Calu3 (cell line): ENCODE data around the gene ARF4. TPM values are rescaled to one million over a fixed set of nuclear protein-coding genes. Genes with fewer than 3 reads are reported as not detected.

Experiments used
- BruUV-seq: library from RNA; stranded (reverse); fragments of 400-500 nt; replicated peaks from 2 replicates; lab custom pipeline; 2021; lab: Mats Ljungman, UMichigan
- CTCF ChIA-PET: fragments of 300-600 bp; sonication (Branson Sonifier 250); formaldehyde crosslinking; loops from one replicate; lab custom pipeline; 2022; ENCODE audit warnings: antibody characterized with exemption; lab: Charles Lee
- DNase-seq: peaks from one replicate; pipeline ENCODE4 v3.0.0; 2022
- H3K27ac Mint-ChIP-seq: one replicate; pipeline ENCODE4 v1.8.0; 2022; ENCODE audit warnings: mixed read lengths; ENCODE audit not compliant: unreplicated experiment
- H3K27me3 Mint-ChIP-seq: one replicate; pipeline ENCODE4 v1.8.0; 2022; ENCODE audit warnings: mixed read lengths; ENCODE audit not compliant: unreplicated experiment
- H3K36me3 Mint-ChIP-seq: one replicate; pipeline ENCODE4 v1.8.0; 2022; ENCODE audit warnings: mild to moderate bottlenecking, moderate library complexity, mixed read lengths; ENCODE audit not compliant: insufficient read depth, unreplicated experiment
- H3K4me1 Mint-ChIP-seq: one replicate; pipeline ENCODE4 v1.8.0; 2022; ENCODE audit warnings: mild to moderate bottlenecking, low read depth, mixed read lengths; ENCODE audit not compliant: unreplicated experiment
- H3K4me3 Mint-ChIP-seq: one replicate; pipeline ENCODE4 v1.8.0; 2022; ENCODE audit warnings: mild to moderate bottlenecking, low read depth, moderate library complexity, mixed read lengths; ENCODE audit not compliant: unreplicated experiment
- H3K9me3 Mint-ChIP-seq: one replicate; pipeline ENCODE4 v1.8.0; 2022; ENCODE audit warnings: low read depth, mixed read lengths; ENCODE audit not compliant: unreplicated experiment
- intact Hi-C: fragments of 100-400 bp; cut with micrococcal nuclease; formaldehyde crosslinking; loops from one replicate; pipeline ENCODE4 v1.10.0; 2022; ENCODE audit not compliant: unreplicated experiment
- total RNA-seq: library from RNA; stranded (reverse); gene quantifications from 2 replicates; pipeline ENCODE4 v1.2.3, GENCODE V29; 2022
- TF ChIP-seq, protein P1 (sequence below): fragments of 200-600 bp; IDR thresholded peaks from one replicate; pipeline ENCODE4 v1.8.0; 2022; ENCODE audit warnings: antibody characterized with exemption; ENCODE audit not compliant: unreplicated experiment

The ARF4 gene
- total RNA-seq, 1 experiment from 2014 or later: 164 TPM

GRCh38 chr3:57556459-57557084, 40.6 kb downstream of the ARF4 start:
- peak; percentile 11 for DNase-seq
- Mint-ChIP-seq H3K27me3 (no peaks in the 10 kb centered on the region), H3K4me1 (no peaks in the 10 kb centered on the region), H3K36me3 (peaks cover 31% of the 10 kb centered on the region), H3K27ac (peak overlapping the region; percentile 95), H3K9me3 (no peaks in the 10 kb centered on the region), H3K4me3 (peak overlapping the region; percentile 58)
- CTCF ChIA-PET: interaction anchor here (0.5 to 1.5 kb wide), 3 partner anchors 92 to 376 kb away, joined by 3 read pairs; no protein-coding TSS in a partner anchor
- BruUV-seq: no TSS peak
- intact Hi-C loops: loop anchor here (2.0 to 10.0 kb wide), 2 partner anchors 92 to 160 kb away; no protein-coding TSS in a partner anchor
- TF ChIP-seq, protein P1, sequence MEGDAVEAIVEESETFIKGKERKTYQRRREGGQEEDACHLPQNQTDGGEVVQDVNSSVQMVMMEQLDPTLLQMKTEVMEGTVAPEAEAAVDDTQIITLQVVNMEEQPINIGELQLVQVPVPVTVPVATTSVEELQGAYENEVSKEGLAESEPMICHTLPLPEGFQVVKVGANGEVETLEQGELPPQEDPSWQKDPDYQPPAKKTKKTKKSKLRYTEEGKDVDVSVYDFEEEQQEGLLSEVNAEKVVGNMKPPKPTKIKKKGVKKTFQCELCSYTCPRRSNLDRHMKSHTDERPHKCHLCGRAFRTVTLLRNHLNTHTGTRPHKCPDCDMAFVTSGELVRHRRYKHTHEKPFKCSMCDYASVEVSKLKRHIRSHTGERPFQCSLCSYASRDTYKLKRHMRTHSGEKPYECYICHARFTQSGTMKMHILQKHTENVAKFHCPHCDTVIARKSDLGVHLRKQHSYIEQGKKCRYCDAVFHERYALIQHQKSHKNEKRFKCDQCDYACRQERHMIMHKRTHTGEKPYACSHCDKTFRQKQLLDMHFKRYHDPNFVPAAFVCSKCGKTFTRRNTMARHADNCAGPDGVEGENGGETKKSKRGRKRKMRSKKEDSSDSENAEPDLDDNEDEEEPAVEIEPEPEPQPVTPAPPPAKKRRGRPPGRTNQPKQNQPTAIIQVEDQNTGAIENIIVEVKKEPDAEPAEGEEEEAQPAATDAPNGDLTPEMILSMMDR: no peak

DNA sequence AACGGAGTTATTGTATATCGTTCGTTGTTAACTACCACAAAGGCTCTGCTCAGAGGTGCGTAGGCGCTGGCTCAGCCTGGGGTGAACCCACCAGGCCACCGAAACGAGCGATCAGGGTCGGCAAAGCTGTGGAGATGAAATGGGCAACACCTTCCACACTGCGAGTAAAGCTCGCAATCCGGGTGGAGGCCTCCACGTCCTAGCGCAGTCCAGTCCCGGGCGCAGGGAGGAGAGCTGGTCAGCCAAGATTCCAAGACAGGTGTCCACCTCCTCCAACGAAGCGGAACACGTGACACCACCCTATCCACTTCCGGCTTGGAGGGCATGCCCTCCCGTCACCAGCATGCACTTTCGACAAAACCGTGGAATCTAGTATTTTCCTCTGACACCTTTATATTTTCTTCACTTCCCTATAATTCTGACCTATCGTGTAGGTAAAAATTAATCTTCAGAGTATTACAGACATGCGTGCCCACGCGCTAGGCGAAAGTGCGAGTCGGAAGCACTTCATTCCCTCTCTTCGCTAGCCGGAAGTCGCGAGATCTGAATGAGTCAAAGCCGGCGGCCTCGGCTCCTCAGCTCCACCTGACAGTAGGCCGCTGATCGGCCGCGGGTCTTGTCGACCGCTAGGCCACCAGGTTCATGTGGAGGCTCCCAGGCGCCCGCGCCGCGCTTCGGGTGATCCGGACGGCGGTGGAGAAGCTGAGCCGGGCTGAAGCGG, 41.2 kb downstream of the ARF4 start, which contains the start of gene PDE12:
Gene PDE12, plus strand, starts transcription at position 537 of the 721 bp plus-strand sequence. Its CDS starts 106 bp downstream, at position 643.
- Mint-ChIP-seq H3K27me3 (no peaks in the 10 kb centered on the region), H3K4me1 (no peaks in the 10 kb centered on the region)
- intact Hi-C loops: loop anchor here (2.0 to 10.0 kb wide), 2 partner anchors 91 to 159 kb away; no protein-coding TSS in a partner anchor

GRCh38 chr3:57555306-57555705, 41.8 kb downstream of the ARF4 start:
- no peaks in the 10 kb centered on the region for H3K9me3 Mint-ChIP-seq
- no peaks in the 10 kb centered on the region for H3K4me1 Mint-ChIP-seq
- H3K36me3 Mint-ChIP-seq: peaks cover 31% of the 10 kb centered on the region
- CTCF ChIA-PET: interaction anchor here (0.6 to 1.7 kb wide), 4 partner anchors 10 to 158 kb away, joined by 3 to 5 read pairs (median 3); no protein-coding TSS in a partner anchor
- H3K4me3 Mint-ChIP-seq: peak overlapping the region; percentile 58
- intact Hi-C loops: loop anchor here (10.0 kb wide), 1 partner anchor 91 kb away; no protein-coding TSS in a partner anchor
- TF ChIP-seq, protein P1: no peak
- H3K27me3 Mint-ChIP-seq: no peaks in the 10 kb centered on the region
- BruUV-seq: TSS peak; percentile 98
- DNase-seq: no peak
- H3K27ac Mint-ChIP-seq: peak overlapping the region; percentile 95

More for the DNA sequence above, 41.2 kb downstream of the ARF4 start, which contains the start of gene PDE12:
- peak; percentile 86 for DNase-seq
- no TSS peak for BruUV-seq
- CTCF ChIA-PET: interaction anchor here (0.8 to 1.7 kb wide), 3 partner anchors 10 to 158 kb away, joined by 3 to 5 read pairs (median 3); no protein-coding TSS in a partner anchor
- peaks cover 31% of the 10 kb centered on the region for H3K36me3 Mint-ChIP-seq
- TF ChIP-seq, protein P1: no peak
- H3K27ac Mint-ChIP-seq: peak within 1 kb of the TSS; percentile 95
- H3K4me3 Mint-ChIP-seq: peak within 1 kb of the TSS; percentile 58
- no peaks in the 10 kb centered on the region for H3K9me3 Mint-ChIP-seq

DNA sequence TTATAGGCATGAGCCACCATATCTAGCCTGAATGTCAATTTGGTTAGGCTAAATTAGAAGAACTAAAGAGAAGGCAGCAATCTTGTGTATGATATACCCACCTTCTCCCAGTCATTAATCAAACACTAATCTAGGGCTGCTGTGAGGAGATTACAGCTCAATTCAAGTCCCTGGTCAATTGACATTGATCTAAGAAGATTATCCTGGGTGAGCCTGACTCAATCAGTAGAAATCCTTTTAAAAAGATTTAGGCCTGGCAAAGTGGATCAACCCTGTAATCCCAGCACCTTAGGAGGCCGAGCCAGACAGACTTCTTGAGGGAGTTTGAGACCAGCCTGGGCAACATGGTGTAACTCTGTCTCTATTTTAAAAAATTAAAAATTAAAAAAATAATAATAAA, 50.5 kb downstream of the ARF4 start:
- intact Hi-C loops: no loop called here
- Mint-ChIP-seq H3K36me3 (no peaks in the 10 kb centered on the region), H3K27ac (no peak overlapping the region), H3K4me1 (peaks cover 14% of the 10 kb centered on the region), H3K27me3 (no peaks in the 10 kb centered on the region), H3K4me3 (no peak overlapping the region), H3K9me3 (no peaks in the 10 kb centered on the region)
- TF ChIP-seq, protein P1: no peak
- no peak for DNase-seq
- CTCF ChIA-PET: interaction anchor here (1.4 kb wide), 1 partner anchor 149 kb away, joined by 4 read pairs; no protein-coding TSS in a partner anchor
- BruUV-seq: no TSS peak
